GM18520 (cell line): ENCODE results near the gene SUPT4H1.

Experiments
- ATAC-seq: cut with Tn5 transposase; IDR thresholded peaks from one replicate; pipeline ENCODE4 v1.9.1; 2021; ENCODE audit not compliant: unreplicated experiment

SUPT4H1 gene

DNA sequence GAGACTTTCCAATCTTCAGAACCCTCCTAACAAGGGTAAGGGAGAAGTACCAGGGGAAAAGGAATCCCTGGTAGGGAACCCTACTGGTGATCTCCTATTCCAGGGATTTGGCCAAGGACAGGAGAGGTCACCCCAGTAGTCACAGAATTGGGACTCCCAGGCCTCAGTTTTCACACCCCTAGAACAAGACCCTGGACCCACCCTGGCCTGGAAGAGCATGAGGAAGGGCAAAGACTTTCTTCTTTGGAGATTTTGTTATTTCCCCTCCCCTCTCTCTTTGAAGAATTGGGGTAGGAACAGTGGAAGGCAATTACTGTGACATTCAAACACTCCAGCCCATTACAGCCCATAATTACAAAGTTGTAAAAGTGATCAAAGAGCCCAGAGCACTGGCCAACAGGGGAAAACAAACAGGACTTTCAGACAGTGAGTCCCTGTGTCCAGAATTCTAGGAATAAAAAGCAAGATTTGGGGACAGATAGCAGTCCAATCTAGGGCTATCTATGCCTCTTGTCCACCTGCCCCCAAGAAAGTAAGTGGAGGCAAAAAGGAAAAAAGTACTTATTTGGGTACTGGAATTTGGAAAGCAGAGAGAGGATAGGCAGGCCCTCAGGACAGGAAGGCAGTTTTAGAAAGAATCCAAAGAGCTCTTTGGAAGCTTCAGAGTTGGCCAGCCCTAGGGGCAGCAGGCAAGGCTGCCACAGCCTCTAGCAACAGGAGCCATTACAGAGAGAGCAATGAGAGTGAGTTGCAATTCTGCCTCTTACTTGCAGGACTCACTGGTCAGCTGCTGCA, 13.4 kb upstream of the SUPT4H1 start:
- ATAC-seq = no peak

DNA sequence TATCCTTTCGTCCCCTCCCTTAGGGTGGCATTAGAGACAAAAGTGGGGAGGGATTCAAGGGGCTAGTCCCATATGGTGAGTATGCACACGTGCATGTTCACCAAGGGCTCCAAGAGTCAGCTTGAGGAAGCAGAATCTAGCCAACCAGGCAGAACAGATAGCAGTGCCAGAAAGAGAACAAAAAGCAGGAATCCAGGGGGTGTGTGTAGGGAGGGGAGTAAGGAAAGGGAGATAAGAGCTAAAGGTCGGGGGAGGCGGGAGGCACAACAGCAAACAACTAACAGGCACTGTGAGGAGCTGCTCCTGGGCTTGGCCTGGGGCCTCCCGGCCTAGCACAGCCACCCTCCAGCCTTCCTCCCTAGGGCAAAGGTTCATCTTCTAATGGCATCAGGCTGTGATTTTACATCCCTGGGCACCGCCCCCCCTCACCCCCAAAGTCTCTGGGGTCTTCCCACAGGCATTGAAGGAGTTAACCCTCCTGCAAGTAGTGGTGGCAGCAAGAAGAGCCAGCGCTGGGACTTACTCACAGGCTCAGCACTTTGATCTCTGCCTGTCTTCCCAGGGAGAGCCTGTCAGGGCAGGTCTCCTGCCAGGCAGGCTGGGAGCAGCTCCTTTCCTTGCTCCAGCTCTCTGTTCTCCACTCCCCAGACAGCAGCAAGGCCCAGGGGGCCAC, 12.4 kb upstream of the SUPT4H1 start:
- no peak for ATAC-seq

DNA sequence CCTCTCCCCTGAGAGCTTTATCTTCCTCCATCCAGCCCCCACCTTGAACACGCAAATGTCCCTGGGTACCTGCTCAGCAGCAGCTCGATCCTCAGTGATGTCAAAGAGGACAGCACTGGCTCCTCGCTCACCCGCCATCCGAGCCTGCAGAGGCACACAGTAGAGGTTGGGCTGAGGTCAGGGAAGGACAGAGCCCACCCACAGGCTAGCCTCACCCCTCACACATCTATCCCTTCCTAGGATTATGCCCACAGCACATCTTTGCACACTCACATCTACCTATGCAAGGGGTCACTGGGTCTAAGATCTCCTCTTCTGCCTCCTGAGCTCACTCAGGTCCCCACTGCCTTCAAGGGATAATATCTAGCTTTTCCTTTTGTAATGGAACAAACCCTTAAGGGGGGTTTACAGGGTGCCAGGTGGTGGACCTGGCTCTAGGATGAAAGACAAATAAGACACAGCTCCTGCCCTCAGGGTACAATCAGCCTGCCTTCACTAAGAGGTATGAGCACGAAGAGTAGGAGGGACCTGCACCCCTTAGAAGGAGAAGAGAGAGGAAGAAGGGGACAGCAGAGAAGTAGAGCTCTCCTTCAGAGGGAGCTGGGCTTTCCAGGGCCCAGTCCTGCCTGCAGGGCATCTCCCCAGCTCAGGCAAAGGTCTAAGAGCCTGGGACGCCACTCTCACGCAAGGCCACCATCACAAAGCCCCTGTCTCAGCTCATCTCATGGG, 11.6 kb upstream of the SUPT4H1 start:
- ATAC-seq = no peak

DNA sequence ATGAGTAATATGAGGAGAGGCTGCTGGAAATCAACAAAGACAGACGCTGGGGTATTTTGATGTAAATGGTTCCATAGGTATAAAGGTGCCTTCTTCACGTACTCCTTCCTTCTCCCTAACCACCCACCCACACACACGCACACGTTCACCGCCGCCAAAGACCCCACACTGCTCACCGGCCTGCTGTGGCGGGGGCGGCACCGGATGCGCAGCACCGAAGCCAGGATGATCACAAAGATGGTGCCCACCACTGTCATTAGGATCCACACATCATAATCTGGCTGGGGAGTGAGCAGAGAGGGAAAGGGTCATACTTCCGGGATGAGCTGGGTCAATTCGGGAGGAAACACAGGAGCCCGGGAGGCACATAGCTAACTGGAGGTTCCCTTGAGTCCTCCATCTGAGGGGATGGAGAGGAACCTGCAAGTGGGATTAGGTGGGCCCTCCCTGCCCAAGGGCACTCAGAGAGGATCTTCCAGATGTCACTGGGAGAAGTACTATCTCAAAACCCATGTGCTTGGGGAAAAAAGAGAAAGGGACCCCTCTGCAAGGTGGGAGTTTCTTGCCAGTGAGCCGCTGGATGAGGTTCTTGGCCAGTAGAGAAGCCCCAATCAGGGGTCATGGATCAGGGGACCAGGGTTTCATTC, 10.5 kb upstream of the SUPT4H1 start:
- no peak for ATAC-seq

DNA sequence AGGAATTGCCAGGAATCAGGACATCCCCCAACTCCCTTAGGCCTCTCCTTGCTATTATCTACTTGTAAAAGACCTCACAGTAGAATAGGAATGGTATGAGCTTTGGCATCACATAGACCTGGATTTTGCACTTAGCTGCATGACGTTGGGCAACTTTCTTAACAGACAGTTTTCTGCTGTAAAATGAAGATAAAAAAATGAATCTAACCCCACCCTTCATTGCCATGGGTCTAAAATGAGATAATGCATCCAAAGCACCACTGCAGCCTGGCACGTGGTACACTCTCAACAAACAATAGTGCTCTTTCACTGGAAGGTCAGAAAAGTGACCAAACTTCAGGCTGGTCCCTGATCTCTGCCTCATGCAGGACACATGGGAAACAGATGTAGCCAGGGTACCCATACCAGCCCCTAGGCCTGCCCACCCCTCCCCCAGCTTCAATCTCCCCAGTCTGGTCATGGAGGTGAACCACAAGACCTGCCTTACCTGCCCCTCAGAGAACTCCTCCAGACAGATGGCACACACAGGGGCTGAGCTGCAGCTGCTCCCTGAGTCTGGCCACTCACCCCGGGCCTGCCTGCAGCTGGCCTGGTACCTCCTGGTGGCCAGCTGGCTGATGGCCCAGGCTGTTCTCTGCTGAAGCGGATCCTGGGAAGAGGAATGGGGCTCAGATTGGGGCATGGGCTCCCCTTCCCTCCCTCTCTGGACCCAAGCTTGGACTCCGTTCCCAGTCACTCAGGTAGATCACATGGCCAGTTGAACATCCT, 8.5 kb upstream of the SUPT4H1 start:
- ATAC-seq = no peak

DNA sequence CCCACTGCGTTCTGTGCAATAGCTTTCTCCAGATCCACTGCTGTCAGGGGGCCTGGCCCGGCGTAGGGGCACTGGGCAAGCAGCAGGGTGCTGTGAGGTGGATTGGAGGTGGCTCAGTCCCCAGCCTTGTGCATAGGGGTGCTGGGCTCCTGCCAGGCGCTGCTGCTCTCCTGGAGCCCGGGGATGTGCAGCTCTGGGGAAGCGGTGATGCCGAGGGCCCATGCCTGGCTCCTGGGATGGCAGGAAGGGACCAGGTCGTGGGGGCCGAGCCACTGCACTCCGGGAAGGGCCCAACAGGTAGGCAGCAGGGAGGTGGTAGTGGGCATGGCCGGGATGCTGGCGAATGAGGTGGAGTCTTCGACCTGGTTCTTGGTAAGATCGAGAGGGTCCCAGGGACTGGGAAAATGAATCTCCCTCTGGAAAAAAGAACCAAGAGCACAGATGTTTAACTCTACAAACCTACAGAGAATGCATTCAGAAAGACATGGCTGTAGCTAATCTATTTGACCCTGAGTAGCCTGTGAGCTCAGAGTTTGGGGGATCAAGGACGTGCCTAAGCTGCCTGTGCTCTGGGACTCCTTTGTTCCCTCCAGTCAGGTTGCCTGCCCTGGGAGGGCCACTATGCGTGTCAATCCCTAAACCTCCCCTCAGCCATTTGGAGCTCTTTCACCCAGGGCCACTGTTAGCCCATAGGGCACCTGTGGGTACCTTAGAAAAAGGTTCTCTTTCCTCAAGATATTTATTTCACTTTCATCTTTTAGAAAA, 6.6 kb upstream of the SUPT4H1 start:
- ATAC-seq = no peak

DNA sequence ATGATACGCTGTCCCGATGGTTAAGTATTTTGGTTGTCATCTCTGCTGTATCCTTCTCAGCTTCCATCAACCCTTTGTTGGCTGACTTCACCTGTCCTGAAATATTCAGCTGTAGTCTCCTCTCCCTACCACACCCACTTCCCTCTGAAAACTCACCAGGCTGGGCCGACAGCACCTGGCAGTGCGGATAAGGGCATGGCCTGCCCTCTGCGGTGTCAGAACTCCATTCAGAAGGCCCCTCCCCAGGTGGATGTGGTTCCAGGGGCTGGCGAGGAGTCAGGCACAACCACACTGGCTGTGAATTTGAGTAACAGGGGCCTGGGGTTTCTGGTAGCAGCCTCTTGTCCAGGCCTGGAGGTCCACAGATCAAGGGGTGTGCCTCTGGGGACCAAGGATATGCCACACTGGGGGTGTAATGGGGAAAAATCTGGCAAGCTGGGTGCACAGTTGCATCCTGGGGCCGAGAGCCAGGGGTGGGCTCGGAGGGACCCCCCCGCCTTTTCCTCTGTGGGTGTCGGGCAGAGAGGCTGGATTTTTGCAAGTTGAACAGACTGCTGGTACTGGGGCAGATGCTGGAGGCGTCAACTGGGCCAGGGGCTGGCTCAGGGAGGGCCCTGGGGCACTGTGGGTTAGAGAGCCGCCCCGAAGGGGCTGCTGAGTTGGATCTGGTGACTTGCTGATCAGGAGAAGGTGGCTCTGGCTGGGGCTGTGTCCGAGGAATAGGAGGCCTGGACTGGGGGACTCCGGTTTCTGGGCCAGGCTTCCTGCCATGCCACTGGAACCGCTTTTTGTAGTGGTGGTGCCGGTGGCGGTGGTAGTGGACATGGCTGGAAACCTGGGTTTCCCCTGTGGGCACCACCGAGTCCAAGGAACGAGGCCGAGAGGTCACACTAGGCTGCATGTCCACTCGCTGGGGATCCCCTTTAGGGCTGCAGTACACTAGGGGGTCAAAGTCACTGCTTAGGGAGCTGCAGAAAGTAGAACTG, 5.6 kb upstream of the SUPT4H1 start:
- no peak for ATAC-seq

DNA sequence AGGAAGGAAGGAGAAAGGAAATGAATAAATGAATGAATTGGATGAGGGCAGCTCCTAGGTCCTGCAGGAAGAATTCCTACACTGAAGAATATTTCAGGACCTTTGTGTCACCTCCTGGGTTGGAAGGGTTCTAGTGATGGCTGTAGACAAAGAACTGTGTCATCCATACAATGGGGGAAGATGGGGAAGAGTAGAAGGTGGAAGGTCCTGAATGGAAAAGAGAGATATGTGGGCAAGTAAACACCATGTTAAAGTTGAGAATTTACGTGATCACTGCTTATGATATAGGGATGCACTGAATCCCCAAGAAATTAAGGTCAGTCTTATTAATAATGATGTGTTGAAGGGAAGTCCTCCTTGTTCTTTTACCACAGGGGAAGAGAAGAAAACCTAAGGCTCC, 4.2 kb upstream of the SUPT4H1 start:
- ATAC-seq = no peak

DNA sequence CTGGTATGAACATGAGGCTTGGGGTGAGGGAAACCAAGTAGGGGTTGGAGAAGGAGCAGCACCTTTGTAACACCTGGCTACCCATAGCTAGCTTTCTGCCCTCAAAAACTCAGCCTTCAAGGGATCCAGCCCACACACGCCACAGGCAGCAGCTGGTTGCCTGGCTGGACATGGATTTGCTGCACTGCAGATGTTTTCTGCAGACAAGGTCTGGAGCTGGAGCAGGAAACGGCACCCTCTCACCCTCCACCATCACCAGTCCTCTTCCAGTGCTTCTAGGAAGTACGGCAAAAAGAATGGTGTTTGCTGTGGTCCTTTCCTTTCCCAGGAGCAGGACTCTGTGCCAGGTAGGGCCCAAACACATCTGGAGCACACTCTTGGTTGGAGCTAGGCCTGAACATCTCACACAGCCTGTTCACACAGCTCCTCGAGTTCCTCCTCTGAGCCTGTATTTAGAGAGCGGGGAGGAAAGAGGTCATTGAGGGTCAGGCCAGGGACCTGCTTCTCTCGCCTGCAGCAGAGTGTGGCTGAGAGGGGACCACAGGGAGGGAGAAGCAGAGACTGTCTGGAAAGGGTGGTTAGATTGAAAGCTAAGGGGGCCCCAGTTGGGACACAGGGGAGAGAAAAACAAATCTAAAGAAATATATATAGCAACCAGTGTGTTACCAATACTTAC, 2.7 kb upstream of the SUPT4H1 start:
- ATAC-seq = no peak

DNA sequence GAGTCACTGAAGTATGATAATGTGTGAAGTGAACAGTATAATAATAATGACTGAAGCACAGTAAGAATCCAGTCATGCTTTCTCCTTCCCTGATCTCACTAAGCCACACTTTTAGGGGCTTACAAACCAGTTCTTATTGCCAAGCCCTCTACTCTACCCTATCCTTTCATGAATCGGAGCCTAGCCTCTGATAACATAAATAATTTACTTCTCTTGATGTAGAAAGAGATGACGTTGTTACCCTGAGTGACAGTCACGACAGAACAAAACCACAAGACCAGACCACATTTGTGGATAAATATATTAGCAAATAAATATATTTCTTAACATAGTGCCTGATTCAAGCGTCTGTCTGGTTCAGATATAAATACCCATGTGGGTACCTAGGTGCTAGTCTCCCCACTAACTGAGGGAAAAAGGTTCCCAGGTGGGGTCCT, 1.4 kb upstream of the SUPT4H1 start:
- ATAC-seq = no peak

DNA sequence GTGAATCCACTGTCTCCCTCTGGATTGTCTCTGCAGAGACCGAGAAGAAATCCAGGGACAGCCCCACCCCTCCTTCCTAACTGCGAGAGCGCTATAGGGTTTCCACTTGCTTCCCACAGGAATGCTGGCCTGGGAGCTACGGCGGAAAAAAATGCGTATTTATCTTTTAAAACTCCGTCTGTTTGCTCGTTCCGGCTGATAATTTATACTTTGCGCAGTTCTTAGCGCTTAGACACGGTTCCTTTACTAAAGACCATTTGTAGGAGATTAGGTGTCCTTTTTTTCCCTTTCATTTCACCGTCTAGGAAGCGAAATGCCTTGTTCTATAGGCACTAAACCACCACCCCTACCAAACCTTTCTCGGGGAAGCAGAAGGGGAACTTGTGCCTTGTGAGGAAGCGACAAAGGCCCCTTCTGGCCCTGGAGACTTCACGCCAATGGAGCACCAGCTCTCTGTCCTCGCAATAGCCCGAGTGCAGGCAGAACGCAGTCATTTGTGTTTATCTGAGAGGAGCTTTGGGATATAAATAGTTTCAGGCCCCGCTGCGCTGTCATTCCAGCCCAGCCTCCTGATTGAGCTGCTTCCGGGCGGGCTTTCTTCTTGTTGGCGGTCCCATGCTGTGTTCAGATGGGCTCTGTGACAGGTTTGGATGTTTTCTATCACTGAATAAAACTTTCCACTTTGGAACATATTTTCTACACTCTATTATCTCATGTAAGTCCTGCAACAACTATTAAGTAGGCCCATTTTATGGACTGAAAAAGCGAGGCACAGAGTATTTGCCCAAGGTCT, 791 bp upstream of the SUPT4H1 start:
- no peak for ATAC-seq

DNA sequence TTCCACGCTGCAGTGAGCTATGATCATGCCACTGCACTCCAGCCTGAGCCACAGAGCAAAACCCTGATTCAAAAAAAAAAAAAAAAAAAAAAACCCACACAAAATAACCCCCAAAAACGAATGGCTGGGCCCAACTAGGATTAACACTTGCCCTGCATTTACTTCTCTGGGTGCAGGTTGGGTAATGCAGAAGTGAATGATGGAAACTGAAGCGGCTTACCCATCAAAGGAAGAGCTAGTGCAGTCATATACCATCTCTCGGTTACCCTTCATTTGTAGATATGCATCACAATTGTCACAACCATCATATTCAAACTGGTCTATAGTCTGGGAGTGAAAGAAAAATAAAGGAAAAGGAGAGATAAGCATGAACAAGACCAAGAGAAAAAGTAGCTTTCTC, 819 bp downstream of the SUPT4H1 start:
- no peak for ATAC-seq

DNA sequence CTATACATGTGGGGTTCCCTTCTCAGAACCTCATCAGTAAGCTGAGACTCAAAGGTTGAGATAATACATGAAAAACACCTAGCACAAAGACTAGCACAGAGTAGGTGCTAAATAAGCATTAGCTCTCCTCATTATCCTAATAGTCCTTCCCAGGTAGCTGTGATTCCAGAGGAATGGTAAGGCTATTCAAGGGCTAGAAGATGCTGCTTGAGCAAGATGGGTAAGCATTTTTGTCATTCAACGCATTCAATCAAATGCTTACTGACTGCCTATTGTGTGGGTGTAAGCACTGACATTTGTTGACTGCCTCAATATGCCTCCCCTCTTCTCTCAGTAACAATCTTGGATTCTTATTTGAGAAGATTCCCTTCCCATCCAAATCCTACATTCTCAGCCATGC, 4.0 kb downstream of the SUPT4H1 start:
- ATAC-seq = no peak

DNA sequence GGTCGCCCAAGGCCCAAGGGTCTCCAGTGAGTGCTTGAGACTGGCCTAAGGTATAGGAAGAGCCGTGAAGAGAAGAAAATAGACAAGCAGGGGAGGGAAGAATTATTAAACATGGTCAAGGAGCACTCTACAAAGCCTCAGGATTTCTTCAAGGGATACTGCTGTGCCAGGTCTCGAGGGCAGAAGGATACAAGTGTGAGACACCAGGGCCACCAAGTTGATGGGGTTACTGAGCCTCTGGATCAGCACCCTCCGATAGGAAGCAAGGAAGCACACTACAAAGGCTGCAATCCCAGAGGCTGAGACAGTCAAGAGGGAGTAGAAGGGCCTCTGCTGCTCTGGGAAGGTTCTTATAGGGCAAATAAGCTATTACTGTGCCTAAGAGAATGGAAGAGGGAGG, 6.5 kb downstream of the SUPT4H1 start:
- no peak for ATAC-seq

DNA sequence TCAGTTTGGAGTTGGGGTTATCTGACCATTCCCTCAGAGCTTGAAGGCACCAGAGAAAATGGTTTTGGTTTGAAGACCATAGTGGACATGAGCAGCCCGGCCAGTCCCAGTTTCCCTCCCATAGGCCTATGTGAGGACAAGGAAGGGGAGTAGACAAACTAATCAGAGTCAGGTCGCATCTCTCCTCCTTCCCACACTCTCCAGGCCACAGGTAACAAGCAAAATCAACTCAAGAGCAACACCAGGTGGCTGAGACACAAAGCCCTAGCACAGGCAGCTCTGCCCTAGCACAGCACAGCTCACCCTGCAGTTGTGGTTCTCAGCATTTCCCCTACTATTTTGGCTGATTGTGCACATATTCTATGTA, 7.2 kb downstream of the SUPT4H1 start:
- ATAC-seq = peak; percentile 31

DNA sequence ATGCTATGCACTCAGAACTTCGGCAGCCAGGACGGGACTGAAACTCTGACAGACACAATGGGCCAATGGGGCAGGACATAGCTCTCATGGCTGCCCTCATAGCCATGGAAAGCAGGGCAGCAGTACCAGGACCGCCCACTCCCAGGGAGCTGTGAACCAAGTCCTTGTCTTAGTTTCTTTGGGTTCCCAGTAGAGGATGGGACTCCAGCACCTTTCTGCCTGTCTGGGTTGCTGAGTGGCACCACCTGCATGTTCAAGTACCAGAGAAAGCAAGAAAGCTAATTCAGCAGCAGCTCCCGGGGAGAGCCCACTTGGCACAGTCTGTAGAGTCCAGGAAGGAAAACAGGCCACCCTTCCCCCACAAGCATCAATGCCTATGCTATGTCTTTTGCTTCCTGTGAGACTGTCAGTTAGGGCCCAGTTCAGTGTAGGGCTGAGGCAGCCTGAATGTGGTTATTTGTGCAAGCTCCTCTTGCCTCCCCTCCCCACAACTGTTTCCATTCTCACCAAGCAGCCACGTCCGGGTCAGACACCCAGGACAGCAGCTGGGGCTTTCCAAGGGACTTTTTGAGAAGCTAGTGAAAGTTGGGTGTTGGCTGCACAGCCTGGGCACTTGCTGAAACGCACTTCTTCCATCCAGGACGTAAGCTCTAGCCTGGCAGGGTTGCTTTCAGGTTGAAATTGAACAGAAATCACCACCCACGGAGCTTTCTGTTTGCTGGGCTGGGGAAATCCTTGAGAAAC, 7.8 kb downstream of the SUPT4H1 start:
- ATAC-seq = peak; percentile 73

DNA sequence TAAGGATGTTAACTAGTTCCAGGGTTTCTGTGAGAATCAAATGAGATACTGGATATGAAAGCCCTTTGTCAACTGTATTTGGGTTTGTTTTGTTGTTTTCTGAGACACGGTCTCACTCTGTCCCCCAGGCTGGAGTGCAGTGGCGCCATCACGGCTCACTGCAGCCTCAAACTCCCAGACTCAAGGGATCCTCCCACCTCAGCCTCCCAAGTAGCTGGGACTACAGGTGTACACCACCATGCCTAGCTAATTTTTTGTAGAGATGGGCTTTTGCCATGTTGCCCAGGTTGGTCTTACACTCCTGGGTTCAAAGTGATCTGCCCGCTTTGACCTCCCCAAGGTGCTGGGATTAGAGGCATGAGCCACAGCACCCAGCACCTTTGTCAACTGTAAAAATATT, 8.9 kb downstream of the SUPT4H1 start:
- ATAC-seq = no peak
